Right lobe of liver (tissue), 6 donors: Measurements from ENCODE around the gene ASPG. TPM values are rescaled to one million over a fixed set of nuclear protein-coding genes. Genes with fewer than 3 reads are reported as not detected.

Source experiments
- ATAC-seq, 4 donors: fragments of 200-7000 bp; cut with Tn5 transposase; one replicate each; pipeline ENCODE4 v1.9.1; 2020; ENCODE audit warnings: mild to moderate bottlenecking in 4 of 4, moderate library complexity in 4 of 4
- DNase-seq, 3 donors: peaks; one replicate each; pipeline ENCODE4 v3.0.0-alpha.2; 2020
- H3K27ac ChIP-seq, 3 donors: fragments of 200-600 bp; one replicate each; pipeline ENCODE4 v1.8.0; 2022
- H3K27me3 ChIP-seq, 2 donors: fragments of 200-600 bp; one replicate each; pipeline ENCODE4 v1.8.0; 2022
- H3K36me3 ChIP-seq, 4 donors: fragments of 200-600 bp; sonication (generic) in 1 of 4; one replicate each; pipeline versions ENCODE4 v1.5.1 to v1.8.0; 2017 to 2022; ENCODE audit warnings: control low read depth in 1 of 4
- H3K4me1 ChIP-seq, 4 donors: fragments of 200-600 bp; sonication (generic) in 1 of 4; one replicate each; pipeline versions ENCODE4 v1.5.1 to v1.8.0; 2017 to 2022; ENCODE audit warnings: control low read depth in 1 of 4
- H3K4me3 ChIP-seq, 3 donors: fragments of 200-600 bp; one replicate each; pipeline ENCODE4 v1.8.0; 2022
- H3K9me3 ChIP-seq, 4 donors: fragments of 200-600 bp; sonication (generic) in 1 of 4; one replicate each; pipeline versions ENCODE4 v1.5.1 to v1.8.0; 2017 to 2022; ENCODE audit warnings: control low read depth in 1 of 4
- CTCF ChIP-seq, 4 donors: fragments of 200-600 bp in 3 of 4; fragments of 450-650 bp in 1 of 4; IDR thresholded peaks; one replicate each; pipeline versions ENCODE4 v1.5.1 to v1.8.0; 2016 to 2022; ENCODE audit warnings: antibody characterized with exemption in 4 of 4, mild to moderate bottlenecking in 2 of 4
- POLR2A ChIP-seq: fragments of 450-650 bp; IDR thresholded peaks from one replicate; pipeline ENCODE4 v1.6.1; 2017; ENCODE audit warnings: antibody characterized with exemption, mild to moderate bottlenecking
- WGBS: methylation state at CpG from one replicate; pipeline ENCODE4 v1.1.6; 2018; ENCODE audit warnings: low coverage, low lambda C conversion rate; ENCODE audit not compliant: insufficient coverage; ENCODE audit errors: missing lambda C conversion rate; 5-methylcytosine and 5-hydroxymethylcytosine counted together
- intact Hi-C, 2 donors: fragments of 100-400 bp; cut with DNase I; formaldehyde crosslinking; loops; one replicate each; pipeline versions ENCODE4 v1.11.2 to v1.14.1; 2022
- total RNA-seq, 6 experiments: library from RNA; depleted of rRNA in 2 of 6; stranded (reverse); fragments of >200 nt in 2 of 6; fragmentation: NEBNext Ultra II Directional in 3 of 6; extraction: Animal tissue kit (Norgen Biotek cat#: 25700) in 3 of 6; gene quantifications; one replicate each; pipeline versions ENCODE4 v1.1.0 to v1.2.4, GENCODE V29; 2016 to 2023
- donor health status: DM: no; HTN: yes; CAD: no.
- donor health status: DM: no; HTN: no; CAD: no.
- donor health status: DM: no; HTN: no; CAD: no.
- donor health status: DM: no; HTN: yes; CAD: no.
- donor health status: DM: no; HTN: yes; CAD: no.

The ASPG gene
- total RNA-seq, 6 experiments from 2014 or later, result 37.3 to 232 (median 110) TPM

- Histone ChIP-seq H3K4me1 (peaks cover 0 to 56% (median 21%) of the 10 kb centered on the region in 4 donors), H3K9me3 (no peaks in the 10 kb centered on the region), H3K36me3 (no peaks in the 10 kb centered on the region), H3K27ac (peak overlapping the region in 1 of 3 donors; percentile 67), H3K27me3 (no peaks in the 10 kb centered on the region), H3K4me3 (no peak overlapping the region)
- TF ChIP-seq POLR2A (no peak), CTCF (IDR thresholded peaks at IDR 0.05) (no peak)
- intact Hi-C loops, result no loop called here
- ATAC-seq, result no peak
- peak; percentile 29 to 55 (median 42) for DNase-seq
- WGBS, result 50% methylated on average over 2 of the region's 20 CpGs
Observed at GRCh38 chr14:104090071-104090748, 4.7 kb downstream of the ASPG start.

DNA sequence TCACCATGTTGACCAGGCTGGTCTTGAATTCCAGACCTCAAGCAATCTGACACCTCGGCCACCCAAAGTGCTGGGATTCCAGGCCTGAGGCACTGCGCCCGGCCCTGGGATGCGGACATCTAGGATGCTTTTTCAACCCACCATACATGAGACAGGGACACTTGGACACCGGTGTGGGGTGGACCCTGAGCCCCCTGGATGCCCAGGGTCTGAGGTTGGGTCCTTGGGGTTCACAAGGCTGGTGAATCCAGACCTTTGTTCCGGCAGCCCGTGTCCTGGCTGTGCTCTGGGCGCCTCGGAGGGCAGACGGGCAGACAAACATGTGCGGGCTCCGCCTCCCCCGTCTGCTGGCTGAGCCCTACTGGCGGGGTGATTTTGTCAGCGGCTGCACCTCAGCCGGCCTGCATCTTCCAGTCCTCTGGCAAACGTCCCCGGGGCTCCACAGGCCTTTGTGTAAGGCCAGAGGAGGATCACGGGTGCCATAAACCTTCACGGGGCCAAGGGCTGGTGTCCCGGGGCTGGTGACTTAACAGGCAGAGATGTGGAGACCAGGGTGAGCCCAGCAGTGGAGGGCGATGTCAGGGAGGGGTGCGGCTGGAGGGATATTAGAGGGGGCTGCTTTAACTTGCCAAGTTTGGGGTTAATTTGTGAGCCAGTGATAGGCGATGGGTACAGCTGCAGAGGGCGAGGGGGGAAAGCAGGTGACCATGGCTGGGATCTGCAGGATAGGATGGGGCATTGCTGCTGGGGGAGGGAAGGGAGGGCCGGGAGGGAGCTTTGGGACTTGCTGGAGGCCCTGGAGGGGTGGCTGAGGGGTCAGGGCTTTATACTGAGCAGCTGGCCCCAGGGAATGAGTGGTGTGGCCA, 5.8 kb downstream of the ASPG start:
- Histone ChIP-seq H3K4me1 (peaks cover 0 to 48% (median 21%) of the 10 kb centered on the region in 4 donors), H3K36me3 (no peaks in the 10 kb centered on the region), H3K4me3 (no peak overlapping the region), H3K27ac (peak overlapping the region in 1 of 3 donors; percentile 67), H3K27me3 (no peaks in the 10 kb centered on the region), H3K9me3 (no peaks in the 10 kb centered on the region)
- WGBS, result 45% methylated on average over 14 of the region's 26 CpGs
- TF ChIP-seq CTCF (IDR thresholded peaks at IDR 0.05) (no peak), POLR2A (no peak)
- ATAC-seq, result peak; percentile 23 to 54 (median 42)
- DNase-seq, result peak; percentile 76 to 94 (median 94)
- intact Hi-C loops, result no loop called here

DNA sequence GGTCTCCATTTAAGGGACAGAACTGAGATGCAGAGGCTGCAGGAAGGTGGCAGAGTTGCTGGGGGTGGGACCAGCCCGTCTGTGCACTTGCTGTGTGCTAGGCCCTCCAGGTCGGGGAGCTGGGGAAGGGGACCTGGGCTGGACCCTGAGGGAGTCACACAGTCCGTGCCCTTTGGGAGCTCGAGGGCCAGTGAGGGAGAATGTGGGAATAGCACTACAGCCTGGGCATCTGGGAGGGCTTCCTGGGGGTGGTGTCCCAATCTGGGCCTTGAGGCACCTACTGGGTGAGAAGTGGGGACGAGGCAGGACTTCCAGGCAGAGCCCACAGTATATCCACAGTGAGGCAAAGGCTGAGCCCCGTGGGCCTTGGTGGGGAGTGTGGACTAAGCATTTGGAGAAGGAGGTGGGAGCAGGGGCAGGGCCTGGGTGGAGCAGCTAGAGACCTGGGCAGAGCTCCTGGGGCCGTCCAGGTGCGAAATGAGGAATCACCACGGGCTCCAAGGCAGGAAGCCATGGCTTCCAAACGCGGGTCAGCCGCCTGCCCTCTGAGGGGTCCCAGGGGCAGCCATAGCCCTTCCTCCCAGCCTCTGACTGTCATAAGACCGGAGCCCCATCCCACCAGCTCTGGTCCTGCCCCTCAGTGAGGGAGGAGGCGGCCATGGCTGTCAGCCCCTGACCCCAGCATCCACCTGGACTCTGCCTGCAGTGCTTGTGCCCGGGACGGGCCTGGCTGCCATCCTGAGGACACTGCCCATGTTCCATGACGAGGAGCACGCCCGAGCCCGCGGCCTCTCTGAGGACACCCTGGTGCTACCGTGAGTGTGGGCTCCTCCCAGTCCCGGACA, 6.6 kb downstream of the ASPG start:
- TF ChIP-seq POLR2A, result no peak
- no peak for TF ChIP-seq CTCF (IDR thresholded peaks at IDR 0.05)
- H3K36me3 ChIP-seq, result no peaks in the 10 kb centered on the region
- ATAC-seq, result no peak
- H3K4me3 ChIP-seq, result no peak overlapping the region
- WGBS, result 100% methylated on average over 1 of the region's 23 CpGs
- H3K27me3 ChIP-seq, result no peaks in the 10 kb centered on the region
- intact Hi-C loops, result no loop called here
- peak; percentile 22 to 88 (median 66) for DNase-seq
- peaks cover 0 to 43% (median 21%) of the 10 kb centered on the region in 4 donors for H3K4me1 ChIP-seq
- peak overlapping the region in 1 of 3 donors; percentile 67 for H3K27ac ChIP-seq
- no peaks in the 10 kb centered on the region for H3K9me3 ChIP-seq

- H3K36me3 ChIP-seq, result no peaks in the 10 kb centered on the region
- H3K4me1 ChIP-seq, result peaks cover 0 to 36% (median 18%) of the 10 kb centered on the region in 4 donors
- intact Hi-C loops, result no loop called here
- no peak for TF ChIP-seq CTCF (IDR thresholded peaks at IDR 0.05)
- TF ChIP-seq POLR2A, result no peak
- H3K27ac ChIP-seq, result no peak overlapping the region
- 100% methylated on average over 1 of the region's 11 CpGs for WGBS
- ATAC-seq, result no peak
- H3K4me3 ChIP-seq, result no peak overlapping the region
- no peaks in the 10 kb centered on the region for H3K27me3 ChIP-seq
- H3K9me3 ChIP-seq, result no peaks in the 10 kb centered on the region
- DNase-seq, result peak in 2 of 3 donors; percentile 19 to 54
Observed at GRCh38 chr14:104092931-104093365, 7.4 kb downstream of the ASPG start.
